Mesendoderm (in vitro differentiated cells): Measurements from ENCODE around the gene MOXD1.

Source experiments
- DNase-seq: peaks from one replicate; pipeline ENCODE4 v3.0.0; 2013
- H2AK5ac ChIP-seq: 2 replicates; pipeline ENCODE4 v1.6.1; 2013; ENCODE audit warnings: low read length, inconsistent platforms
- H2BK120ac ChIP-seq: 2 replicates; pipeline ENCODE4 v1.6.1; 2013; ENCODE audit warnings: low read depth, mild to moderate bottlenecking, low read length, moderate library complexity, mixed read lengths
- H2BK15ac ChIP-seq: replicated peaks from 2 replicates; pipeline ENCODE4 v1.6.1; 2013; ENCODE audit warnings: low read depth, mild to moderate bottlenecking, moderate library complexity
- H2BK5ac ChIP-seq: 2 replicates; pipeline ENCODE4 v1.6.1; 2013; ENCODE audit warnings: low read length, inconsistent platforms
- H3K18ac ChIP-seq: 2 replicates; pipeline ENCODE4 v1.6.1; 2013; ENCODE audit warnings: mild to moderate bottlenecking, low read length, mixed read lengths
- H3K23ac ChIP-seq: one replicate; pipeline ENCODE4 v1.6.1; 2013; ENCODE audit warnings: low read length
- H3K27ac ChIP-seq: 2 replicates; pipeline ENCODE4 v1.5.1; 2013; ENCODE audit warnings: low read depth, mild to moderate bottlenecking, inconsistent platforms, low read length, moderate library complexity
- H3K27me3 ChIP-seq: 2 replicates; pipeline ENCODE4 v1.6.1; 2013; ENCODE audit warnings: low read length, control low read depth, mild to moderate bottlenecking, inconsistent platforms; ENCODE audit not compliant: insufficient read depth, poor library complexity
- H3K36me3 ChIP-seq: 2 replicates; pipeline ENCODE4 v1.6.1; 2013; ENCODE audit warnings: low read length, inconsistent platforms; ENCODE audit not compliant: control insufficient read depth, insufficient read depth
- H3K4ac ChIP-seq: one replicate; pipeline ENCODE4 v1.6.1; 2013; ENCODE audit warnings: low read depth, mild to moderate bottlenecking, low read length, moderate library complexity
- H3K4me1 ChIP-seq: 2 replicates; pipeline ENCODE4 v1.6.1; 2013; ENCODE audit warnings: low read depth, low read length, inconsistent platforms; ENCODE audit not compliant: control insufficient read depth
- H3K4me2 ChIP-seq: 2 replicates; pipeline ENCODE4 v1.6.1; 2013; ENCODE audit warnings: low read length
- H3K4me3 ChIP-seq: 2 replicates; pipeline ENCODE4 v1.5.1; 2013; ENCODE audit warnings: mild to moderate bottlenecking, low read length
- H3K56ac ChIP-seq: one replicate; pipeline ENCODE4 v1.6.1; 2013; ENCODE audit warnings: low read length
- H3K79me1 ChIP-seq: 2 replicates; pipeline ENCODE4 v1.6.1; 2013; ENCODE audit warnings: low read length, inconsistent platforms
- H3K79me2 ChIP-seq: 2 replicates; pipeline ENCODE4 v1.6.1; 2013; ENCODE audit warnings: mild to moderate bottlenecking, low read length; ENCODE audit not compliant: control insufficient read depth, insufficient read depth
- H3K9ac ChIP-seq: 2 replicates; pipeline ENCODE4 v1.6.1; 2013; ENCODE audit warnings: low read length, inconsistent platforms
- H4K5ac ChIP-seq: one replicate; pipeline ENCODE4 v1.6.1; 2013; ENCODE audit warnings: low read length
- H4K8ac ChIP-seq: one replicate; pipeline ENCODE4 v1.6.1; 2013; ENCODE audit warnings: low read depth, mild to moderate bottlenecking, control low read depth, low read length, moderate library complexity
- WGBS: extraction: QIAGEN DNeasy Blood & Tissue Kit; methylation state at CpG from one replicate; pipeline ENCODE4 v1.1.7; 2013; ENCODE audit warnings: low lambda C conversion rate, missing lambda C conversion rate; ENCODE audit not compliant: insufficient coverage; ENCODE audit errors: extremely low coverage; 5-methylcytosine and 5-hydroxymethylcytosine counted together

The MOXD1 gene

DNA sequence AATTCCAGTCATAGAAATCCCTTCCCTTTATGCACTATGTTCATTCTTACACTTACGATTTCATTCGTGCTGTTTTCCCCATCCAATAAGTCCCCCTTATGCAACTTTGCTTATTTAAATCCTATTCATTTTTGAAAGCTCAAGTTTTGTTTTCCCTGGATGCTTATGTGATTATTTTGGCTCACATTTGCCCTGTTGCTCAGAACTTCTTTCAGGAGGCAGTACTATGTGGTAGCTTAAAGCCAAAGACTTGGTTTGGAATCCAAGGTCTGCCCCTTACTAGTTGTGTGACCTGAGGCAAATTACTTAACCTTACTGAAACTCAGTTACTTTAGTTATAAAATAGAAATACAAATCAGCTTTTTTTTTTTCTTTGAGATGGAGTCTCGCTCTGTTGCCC lies 59.6 kb downstream of the MOXD1 start:
- Histone ChIP-seq H3K4me3 (no peak overlapping the region), H3K27ac (no peak overlapping the region), H3K18ac (no peak overlapping the region), H3K79me1 (no peaks in the 10 kb centered on the region), H4K8ac (no peak overlapping the region), H3K4me1 (no peaks in the 10 kb centered on the region), H3K4ac (no peak overlapping the region), H2BK5ac (no peak overlapping the region), H2AK5ac (no peak overlapping the region), H3K4me2 (no peak overlapping the region), H3K27me3 (no peaks in the 10 kb centered on the region), H4K5ac (no peak overlapping the region), H3K79me2 (no peaks in the 10 kb centered on the region), H3K23ac (no peak overlapping the region), H3K56ac (no peak overlapping the region), H3K36me3 (no peaks in the 10 kb centered on the region), H3K9ac (no peak overlapping the region), H2BK120ac (no peak overlapping the region), H2BK15ac (no peak overlapping the region)
- DNase-seq, result no peak
- no CpG with 5 or more reads among the region's 3 CpGs for WGBS

DNA sequence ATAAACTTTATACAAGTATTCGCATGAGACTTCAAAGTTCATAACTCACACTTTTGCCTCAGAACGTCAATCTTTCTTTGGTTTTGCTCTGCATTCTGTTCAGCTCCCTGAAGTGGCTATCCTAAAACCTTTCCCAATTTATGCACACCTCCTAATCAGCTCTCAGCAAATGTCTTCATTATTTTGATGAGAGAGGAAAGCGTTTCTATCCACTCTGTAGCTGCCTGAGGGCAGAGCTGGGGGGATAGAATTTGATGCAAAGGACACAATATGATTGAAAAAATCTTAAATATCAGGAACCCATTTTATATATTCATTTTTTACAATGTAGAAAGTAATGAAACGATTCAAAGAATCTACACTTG lies 66.8 kb downstream of the MOXD1 start:
- Histone ChIP-seq H3K79me2 (no peaks in the 10 kb centered on the region), H3K4ac (no peak overlapping the region), H2BK5ac (no peak overlapping the region), H4K5ac (no peak overlapping the region), H4K8ac (no peak overlapping the region), H2BK15ac (no peak overlapping the region), H3K27me3 (no peaks in the 10 kb centered on the region), H3K4me2 (no peak overlapping the region), H3K18ac (no peak overlapping the region), H3K56ac (no peak overlapping the region), H3K79me1 (no peaks in the 10 kb centered on the region), H2BK120ac (no peak overlapping the region), H2AK5ac (no peak overlapping the region), H3K23ac (no peak overlapping the region), H3K9ac (no peak overlapping the region), H3K4me3 (no peak overlapping the region), H3K4me1 (peaks cover 2% of the 10 kb centered on the region), H3K36me3 (no peaks in the 10 kb centered on the region), H3K27ac (no peak overlapping the region)
- no CpG with 5 or more reads among the region's 4 CpGs for WGBS
- DNase-seq, result no peak

DNA sequence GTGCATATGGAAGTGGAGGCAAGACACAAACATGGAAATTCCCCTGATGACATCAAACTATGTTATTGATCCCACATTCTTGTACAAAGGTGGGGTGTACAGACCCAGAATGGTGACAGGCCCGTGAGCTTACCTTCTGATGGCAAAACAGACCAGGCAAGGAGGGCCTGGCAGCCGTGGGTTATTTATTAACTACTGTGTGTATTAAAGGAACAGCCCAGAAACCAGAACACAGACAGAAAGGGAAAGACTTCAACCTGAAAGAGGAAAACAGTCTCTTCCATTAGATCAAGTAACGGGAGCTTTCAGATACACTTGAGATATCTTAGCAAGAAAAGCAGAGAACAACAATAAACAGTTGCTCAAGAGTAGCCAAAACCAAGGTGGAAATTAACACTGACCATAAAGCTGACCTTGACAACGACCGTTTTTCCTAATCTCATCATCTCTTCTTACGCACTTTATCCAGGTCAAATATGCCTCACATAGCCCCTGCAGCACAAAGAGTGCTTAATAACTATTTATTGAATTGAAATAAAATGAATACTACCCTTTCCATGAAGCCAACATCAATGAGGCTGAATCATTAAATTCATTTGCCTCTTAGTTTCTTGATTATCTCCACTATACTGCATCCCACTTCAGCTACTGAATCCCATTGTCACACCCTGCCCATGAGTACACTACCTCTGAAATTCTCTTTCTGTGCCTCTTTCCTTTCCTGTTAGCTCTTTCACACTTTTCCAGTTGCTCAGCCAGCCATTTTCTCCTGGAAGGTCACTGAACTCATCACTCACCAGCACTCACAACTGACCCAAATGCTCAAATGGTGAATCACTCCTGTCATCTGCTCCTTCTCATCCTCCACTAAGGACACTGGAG lies 67.4 kb downstream of the MOXD1 start:
- Histone ChIP-seq H3K27me3 (no peaks in the 10 kb centered on the region), H3K18ac (no peak overlapping the region), H2AK5ac (no peak overlapping the region), H3K4me1 (peaks cover 2% of the 10 kb centered on the region), H3K9ac (no peak overlapping the region), H4K5ac (no peak overlapping the region), H3K4me2 (no peak overlapping the region), H3K79me2 (no peaks in the 10 kb centered on the region), H2BK120ac (no peak overlapping the region), H2BK5ac (no peak overlapping the region), H3K23ac (no peak overlapping the region), H2BK15ac (no peak overlapping the region), H3K27ac (no peak overlapping the region), H3K56ac (no peak overlapping the region), H3K79me1 (no peaks in the 10 kb centered on the region), H3K36me3 (no peaks in the 10 kb centered on the region), H4K8ac (no peak overlapping the region), H3K4ac (no peak overlapping the region), H3K4me3 (no peak overlapping the region)
- peak; percentile 94 for DNase-seq
- no CpG with 5 or more reads among the region's 6 CpGs for WGBS

DNA sequence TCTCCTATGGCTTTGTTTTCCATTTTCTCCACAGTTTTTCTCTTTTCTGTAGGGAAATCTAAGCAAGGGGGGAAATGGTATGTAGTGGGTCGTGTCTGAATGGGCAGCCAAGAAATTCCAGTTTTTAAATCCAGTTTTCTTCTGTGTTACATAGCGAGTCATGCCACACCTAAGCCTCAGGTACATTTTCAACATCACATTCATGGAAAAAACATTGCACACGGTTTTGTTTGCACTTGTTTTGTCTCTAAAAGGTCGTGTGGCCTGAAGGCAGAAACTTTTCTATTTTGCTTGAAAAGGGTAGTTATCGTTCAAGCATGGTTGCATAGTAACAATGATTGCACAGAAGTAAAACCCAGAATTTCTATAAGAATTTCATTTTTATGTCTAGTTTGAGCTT lies 70.5 kb downstream of the MOXD1 start:
- Histone ChIP-seq H2BK5ac (no peak overlapping the region), H4K5ac (no peak overlapping the region), H3K79me1 (no peaks in the 10 kb centered on the region), H2AK5ac (no peak overlapping the region), H3K36me3 (no peaks in the 10 kb centered on the region), H3K4me3 (no peak overlapping the region), H3K79me2 (no peaks in the 10 kb centered on the region), H3K4me1 (peaks cover 2% of the 10 kb centered on the region), H3K27ac (no peak overlapping the region), H3K27me3 (no peaks in the 10 kb centered on the region), H4K8ac (no peak overlapping the region), H3K23ac (no peak overlapping the region), H2BK15ac (no peak overlapping the region), H3K4me2 (no peak overlapping the region), H2BK120ac (no peak overlapping the region), H3K9ac (no peak overlapping the region), H3K4ac (no peak overlapping the region), H3K56ac (no peak overlapping the region), H3K18ac (no peak overlapping the region)
- no peak for DNase-seq
- WGBS, result no CpG with 5 or more reads among the region's 5 CpGs

DNA sequence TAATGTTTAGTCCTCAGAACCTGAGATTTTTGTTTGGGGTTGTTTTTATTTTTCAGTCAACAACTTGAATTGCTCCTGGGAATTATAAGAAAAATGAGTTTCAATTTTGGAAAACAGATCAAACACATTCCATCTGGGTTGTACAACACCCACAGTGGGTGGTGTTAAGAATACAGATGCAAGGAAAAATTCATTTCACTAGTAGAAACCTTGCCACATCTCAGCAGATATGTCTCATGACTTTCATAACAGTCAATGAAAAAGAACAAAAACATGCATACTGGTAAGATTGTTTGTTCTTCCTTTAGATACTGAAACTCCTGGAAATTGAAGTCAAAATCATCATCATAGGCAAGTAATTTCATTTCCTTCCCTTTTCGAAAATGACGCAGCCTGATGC lies 78.9 kb downstream of the MOXD1 start:
- no peak overlapping the region for H4K8ac ChIP-seq
- H2BK5ac ChIP-seq, result no peak overlapping the region
- no CpG with 5 or more reads among the region's 2 CpGs for WGBS
- H4K5ac ChIP-seq, result no peak overlapping the region
- no peaks in the 10 kb centered on the region for H3K27me3 ChIP-seq
- no peaks in the 10 kb centered on the region for H3K4me1 ChIP-seq
- H3K4me3 ChIP-seq, result no peak overlapping the region
- H3K23ac ChIP-seq, result no peak overlapping the region
- no peak overlapping the region for H3K56ac ChIP-seq
- H3K9ac ChIP-seq, result no peak overlapping the region
- no peak for DNase-seq
- H3K18ac ChIP-seq, result no peak overlapping the region
- no peak overlapping the region for H2BK15ac ChIP-seq
- no peak overlapping the region for H3K27ac ChIP-seq
- H3K4me2 ChIP-seq, result no peak overlapping the region
- H2BK120ac ChIP-seq, result no peak overlapping the region
- H2AK5ac ChIP-seq, result no peak overlapping the region
- H3K36me3 ChIP-seq, result no peaks in the 10 kb centered on the region
- no peak overlapping the region for H3K4ac ChIP-seq
- H3K79me1 ChIP-seq, result no peaks in the 10 kb centered on the region
- H3K79me2 ChIP-seq, result no peaks in the 10 kb centered on the region

DNA sequence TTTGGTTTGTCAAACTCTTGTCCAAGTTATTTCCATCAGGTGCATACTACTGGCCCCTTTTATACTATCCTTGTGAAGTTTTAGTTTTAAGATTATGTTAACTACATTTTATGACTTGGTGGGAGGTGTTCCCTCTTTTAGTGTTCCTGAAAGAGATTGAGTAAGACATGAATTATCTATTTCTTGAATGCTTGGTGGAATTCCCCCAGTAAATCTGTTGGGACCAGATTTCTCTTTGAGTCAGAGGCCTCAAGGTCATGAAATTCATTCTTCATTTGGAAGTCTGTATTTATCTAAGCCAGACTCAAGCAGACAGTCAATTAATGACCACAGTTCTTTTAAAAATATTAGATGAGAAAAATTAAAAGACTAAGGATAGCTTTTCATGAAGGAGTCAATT lies 81.3 kb downstream of the MOXD1 start:
- Histone ChIP-seq H2BK120ac (no peak overlapping the region), H3K27me3 (no peaks in the 10 kb centered on the region), H4K8ac (no peak overlapping the region), H3K4me2 (no peak overlapping the region), H2BK5ac (no peak overlapping the region), H4K5ac (no peak overlapping the region), H3K4me3 (no peak overlapping the region), H3K56ac (no peak overlapping the region), H3K79me2 (no peaks in the 10 kb centered on the region), H3K23ac (no peak overlapping the region), H3K79me1 (no peaks in the 10 kb centered on the region), H3K27ac (no peak overlapping the region), H3K18ac (no peak overlapping the region), H3K36me3 (no peaks in the 10 kb centered on the region), H3K9ac (no peak overlapping the region), H3K4ac (no peak overlapping the region), H2AK5ac (no peak overlapping the region), H3K4me1 (no peaks in the 10 kb centered on the region), H2BK15ac (no peak overlapping the region)
- no peak for DNase-seq
